IMR-90 (cell line): ENCODE measurements around the gene ERVK3-1. TPM values are rescaled to one million over a fixed set of nuclear protein-coding genes. Genes with fewer than 3 reads are reported as not detected.

Experiments
- ATAC-seq: fragments of 200-7000 bp; cut with Tn5 transposase; 2 replicates; pipeline ENCODE4 v1.9.1; 2020; ENCODE audit warnings: low read depth, mild to moderate bottlenecking, moderate library complexity
- BruUV-seq: library from RNA; stranded (reverse); fragments of 400-500 nt; replicated peaks from 2 replicates; lab custom pipeline; 2021; lab: Mats Ljungman, UMichigan
- CTCF ChIA-PET: fragments of 300-600 bp; formaldehyde crosslinking; extraction: SDS; loops from one replicate; lab custom pipeline; 2021; ENCODE audit warnings: antibody characterized with exemption; lab: Yijun Ruan, JAX
- POLR2A ChIA-PET: fragments of 300-600 bp; sonication (Branson Sonifier 250); formaldehyde crosslinking; loops from one replicate; lab custom pipeline; 2022; ENCODE audit warnings: antibody characterized with exemption; ENCODE audit not compliant: unreplicated experiment; lab: Charles Lee
- DNase-seq: peaks from one replicate; pipeline ENCODE4 v3.0.0; 2013
- H2AFZ ChIP-seq: replicated peaks from 2 replicates; pipeline ENCODE3; 2013; ENCODE audit warnings: low read length, mild to moderate bottlenecking; ENCODE audit not compliant: poor library complexity
- H2AK5ac ChIP-seq: 2 replicates; pipeline ENCODE4 v1.6.1; 2013; ENCODE audit warnings: low read depth, low read length, inconsistent platforms
- H2AK9ac ChIP-seq: replicated peaks from 2 replicates; pipeline ENCODE3; 2013; ENCODE audit warnings: mild to moderate bottlenecking, low read depth, low read length, moderate library complexity; ENCODE audit not compliant: poor library complexity
- H2BK120ac ChIP-seq: 2 replicates; pipeline ENCODE4 v1.6.1; 2013; ENCODE audit warnings: low read depth, low read length, inconsistent platforms
- H2BK15ac ChIP-seq: 3 replicates; pipeline ENCODE4 v1.6.1; 2013; ENCODE audit warnings: low read depth, low read length, inconsistent platforms
- H2BK20ac ChIP-seq: 2 replicates; pipeline ENCODE4 v1.6.1; 2013; ENCODE audit warnings: low read depth, mild to moderate bottlenecking, inconsistent platforms, low read length, moderate library complexity
- H2BK5ac ChIP-seq: 2 replicates; pipeline ENCODE4 v1.6.1; 2013; ENCODE audit warnings: mild to moderate bottlenecking, low read depth, low read length, inconsistent platforms; ENCODE audit not compliant: poor library complexity, severe bottlenecking
- H3K14ac ChIP-seq: replicated peaks from 2 replicates; pipeline ENCODE4 v1.6.1; 2013; ENCODE audit warnings: low read depth, low read length, inconsistent platforms
- H3K18ac ChIP-seq: 2 replicates; pipeline ENCODE4 v1.6.1; 2013; ENCODE audit warnings: low read depth, low read length, control low read depth
- H3K23ac ChIP-seq: 2 replicates; pipeline ENCODE4 v1.6.1; 2013; ENCODE audit warnings: low read depth, low read length, inconsistent platforms
- H3K27ac ChIP-seq: 2 replicates; pipeline ENCODE4 v1.5.1; 2013; ENCODE audit warnings: mild to moderate bottlenecking, control low read depth, low read length; ENCODE audit not compliant: insufficient read depth
- H3K27me3 ChIP-seq: 2 replicates; pipeline ENCODE4 v1.6.1; 2013; ENCODE audit warnings: low read length; ENCODE audit not compliant: control insufficient read depth, insufficient read depth
- H3K36me3 ChIP-seq: 2 replicates; pipeline ENCODE4 v1.6.1; 2013; ENCODE audit warnings: low read length, mixed read lengths; ENCODE audit not compliant: control insufficient read depth, insufficient read depth
- H3K4ac ChIP-seq: 2 replicates; pipeline ENCODE4 v1.6.1; 2013; ENCODE audit warnings: low read depth, low read length, inconsistent platforms
- H3K4me1 ChIP-seq: 2 replicates; pipeline ENCODE4 v1.6.1; 2013; ENCODE audit warnings: low read length, mixed read lengths; ENCODE audit not compliant: control insufficient read depth, insufficient read depth
- H3K4me2 ChIP-seq: 2 replicates; pipeline ENCODE4 v1.6.1; 2013; ENCODE audit warnings: low read depth, mild to moderate bottlenecking, control low read depth, low read length, moderate library complexity
- H3K4me3 ChIP-seq: 2 replicates; pipeline ENCODE4 v1.5.1; 2013; ENCODE audit warnings: low read depth, mild to moderate bottlenecking, control low read depth, low read length, moderate library complexity; ENCODE audit not compliant: insufficient read depth
- H3K56ac ChIP-seq: 2 replicates; pipeline ENCODE4 v1.6.1; 2013; ENCODE audit warnings: low read length, inconsistent platforms; ENCODE audit not compliant: insufficient read depth; ENCODE audit errors: extremely low read depth
- H3K79me1 ChIP-seq, 2 experiments: 2 replicates each; pipeline ENCODE4 v1.6.1; 2013; ENCODE audit warnings: low read length in 2 of 2, inconsistent platforms in 1 of 2, low read depth in 1 of 2
- H3K9ac ChIP-seq: 2 replicates; pipeline ENCODE4 v1.6.1; 2013; ENCODE audit warnings: low read depth, low read length, control low read depth
- H3K9me1 ChIP-seq: 2 replicates; pipeline ENCODE4 v1.6.1; 2013; ENCODE audit warnings: low read length, inconsistent platforms; ENCODE audit not compliant: insufficient read depth
- H3K9me3 ChIP-seq: 2 replicates; pipeline ENCODE4 v1.6.1; 2013; ENCODE audit warnings: low read length; ENCODE audit not compliant: control insufficient read depth, insufficient read depth
- H4K20me1 ChIP-seq: 2 replicates; pipeline ENCODE4 v1.6.1; 2013; ENCODE audit warnings: low read length, inconsistent platforms; ENCODE audit not compliant: insufficient read depth
- H4K5ac ChIP-seq: 2 replicates; pipeline ENCODE4 v1.6.1; 2013; ENCODE audit warnings: mild to moderate bottlenecking, low read depth, low read length, control low read depth
- H4K8ac ChIP-seq, 2 experiments: 2 replicates each; pipeline ENCODE4 v1.6.1; 2013; ENCODE audit warnings: low read depth in 2 of 2, low read length in 2 of 2, control low read depth in 1 of 2, inconsistent platforms in 1 of 2
- H4K91ac ChIP-seq: 2 replicates; pipeline ENCODE4 v1.6.1; 2013; ENCODE audit warnings: low read depth, low read length, inconsistent platforms; ENCODE audit not compliant: insufficient read depth
- BHLHE40 ChIP-seq: fragments of 150-350 bp; IDR thresholded peaks from 2 replicates; pipeline ENCODE4 v1.6.1; 2016; ENCODE audit warnings: mild to moderate bottlenecking, low read depth, low read length
- MXI1 ChIP-seq: IDR thresholded peaks from 2 replicates; pipeline ENCODE4 v1.6.1; 2012; ENCODE audit warnings: low read depth, mild to moderate bottlenecking, low read length, moderate library complexity, borderline replicate concordance
- RAD21 ChIP-seq: IDR thresholded peaks from 2 replicates; pipeline ENCODE4 v1.6.1; 2012; ENCODE audit warnings: low read length, improper control_type of control experiment
- WGBS, 2 experiments: methylation state at CpG; one replicate each; pipeline versions ENCODE4 v1.1.5 to v1.1.7; 2013; ENCODE audit warnings: missing lambda C conversion rate in 2 of 2; ENCODE audit not compliant: insufficient read length in 1 of 2; ENCODE audit errors: extremely low coverage in 2 of 2; 5-methylcytosine and 5-hydroxymethylcytosine counted together
- dilution Hi-C: fragments of 300-500 bp; cut with HindIII; formaldehyde crosslinking; loops from one replicate; pipeline ENCODE4 v1.14.3; 2018; ENCODE audit warnings: low sequenced_read_pairs; ENCODE audit not compliant: unreplicated experiment
- in situ Hi-C: fragments of 300-500 bp; cut with MboI; formaldehyde crosslinking; loops from 3 replicates; pipeline ENCODE4 v1.14.3; 2019; ENCODE audit warnings: low sequenced_read_pairs, inconsistent platforms, mixed read lengths
- intact Hi-C: fragments of 100-400 bp; cut with micrococcal nuclease; formaldehyde crosslinking; loops from 2 replicates; pipeline ENCODE4 v1.10.0; 2022
- polyA plus RNA-seq, 3 experiments: library from polyadenylated mRNA; depleted of rRNA; stranded (reverse); fragments of >200 nt; gene quantifications; 2 replicates each; pipeline ENCODE4 v1.2.3, GENCODE V29; 2012; ENCODE audit warnings: low replicate concordance in 1 of 3
- total RNA-seq: library from RNA; depleted of rRNA; stranded (reverse); fragments of >200 nt; gene quantifications from 2 replicates; pipeline ENCODE4 v1.2.3, GENCODE V29; 2012
- TF ChIP-seq, protein P1 (sequence below): fragments of 150-350 bp; IDR thresholded peaks from 2 replicates; pipeline ENCODE4 v1.6.1; 2017; ENCODE audit warnings: mild to moderate bottlenecking, antibody characterized with exemption, low read length, low read depth

The ERVK3-1 gene
- total and polyA plus RNA-seq, 2 of the 4 experiments (the other 2 are of a cell fraction), result 33.0 to 39.3 TPM

DNA sequence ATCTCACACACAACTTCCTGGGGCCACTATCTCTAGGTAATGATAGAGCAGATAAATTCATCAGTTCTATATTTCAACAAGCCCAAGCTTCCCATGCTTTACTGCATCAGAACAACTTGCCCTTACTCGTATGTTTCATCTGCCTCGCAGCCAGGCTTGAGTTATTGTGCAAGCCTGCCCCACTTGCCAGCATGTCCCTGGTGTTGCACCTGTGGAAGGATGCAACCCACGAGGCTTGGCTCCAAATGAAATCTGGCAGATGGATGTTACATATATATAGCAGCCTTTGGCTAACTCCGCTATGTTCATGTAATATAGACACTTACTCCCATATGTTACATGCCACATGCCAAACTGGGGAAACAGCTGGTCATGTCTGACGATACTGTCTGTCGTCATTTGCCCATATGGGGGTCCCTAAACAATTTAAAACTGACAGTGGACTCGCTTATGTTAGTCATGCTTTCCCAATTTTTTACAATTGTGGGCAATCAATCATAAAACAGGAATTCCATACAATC lies 6.2 kb downstream of the ERVK3-1 start:
- 85% methylated on average over 3 of the region's 7 CpGs; no CpG with 5 or more reads in 1 of the 2 experiments for WGBS, 2 experiments
- no peaks in the 10 kb centered on the region for H3K27me3 ChIP-seq
- no peaks in the 10 kb centered on the region for H3K4me1 ChIP-seq
- H4K20me1 ChIP-seq, result no peaks in the 10 kb centered on the region
- H2AK9ac ChIP-seq, result no peak overlapping the region
- H3K27ac ChIP-seq, result no peak overlapping the region
- peaks cover 47% of the 10 kb centered on the region for H3K36me3 ChIP-seq
- H3K56ac ChIP-seq, result no peak overlapping the region
- no peak for DNase-seq
- H4K91ac ChIP-seq, result no peak overlapping the region
- no peak overlapping the region for H2BK15ac ChIP-seq
- peaks cover 22 to 32% of the 10 kb centered on the region in 2 experiments for H3K79me1 ChIP-seq
- H2BK5ac ChIP-seq, result no peak overlapping the region
- no peak overlapping the region for H2AFZ ChIP-seq
- BruUV-seq, result no TSS peak
- no peak overlapping the region for H3K18ac ChIP-seq
- no peak overlapping the region for H3K9ac ChIP-seq
- H3K14ac ChIP-seq, result no peak overlapping the region
- 0 out of 2 replicates have a peak, but pooled peaks cover 5% of the 10 kb centered on the region for H3K9me1 ChIP-seq
- no peak overlapping the region for H4K5ac ChIP-seq
- H4K8ac ChIP-seq, result no peak overlapping the region
- intact Hi-C loops, result no loop called here
- ATAC-seq, result no peak
- CTCF ChIA-PET, result no interaction called here
- no peak overlapping the region for H2BK20ac ChIP-seq
- dilution Hi-C loops, result no loop called here
- no peak overlapping the region for H2BK120ac ChIP-seq
- no peak overlapping the region for H2AK5ac ChIP-seq
- POLR2A ChIA-PET, result no interaction called here
- in situ Hi-C loops, result no loop called here
- H3K4me2 ChIP-seq, result no peak overlapping the region
- no peak overlapping the region for H3K23ac ChIP-seq
- no peak overlapping the region for H3K4me3 ChIP-seq
- no peaks in the 10 kb centered on the region for H3K9me3 ChIP-seq
- H3K4ac ChIP-seq, result no peak overlapping the region
- TF ChIP-seq RAD21 (no peak), BHLHE40 (no peak), MXI1 (no peak)
- TF ChIP-seq, protein P1, sequence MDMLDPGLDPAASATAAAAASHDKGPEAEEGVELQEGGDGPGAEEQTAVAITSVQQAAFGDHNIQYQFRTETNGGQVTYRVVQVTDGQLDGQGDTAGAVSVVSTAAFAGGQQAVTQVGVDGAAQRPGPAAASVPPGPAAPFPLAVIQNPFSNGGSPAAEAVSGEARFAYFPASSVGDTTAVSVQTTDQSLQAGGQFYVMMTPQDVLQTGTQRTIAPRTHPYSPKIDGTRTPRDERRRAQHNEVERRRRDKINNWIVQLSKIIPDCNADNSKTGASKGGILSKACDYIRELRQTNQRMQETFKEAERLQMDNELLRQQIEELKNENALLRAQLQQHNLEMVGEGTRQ, result no peak
